RWPE2 (cell line): ENCODE measurements around the gene PLXND1.

Source experiments
- ATAC-seq: fragments of 200-7000 bp; cut with Tn5 transposase; 3 replicates; pipeline ENCODE4 v1.9.1; 2021; ENCODE audit warnings: low read depth
- DNase-seq: peaks from one replicate; pipeline ENCODE4 v3.0.0-alpha.2; 2020; ENCODE audit warnings: low spot score
- H3K27ac ChIP-seq: fragments of 450-650 bp; 2 replicates; pipeline ENCODE4 v1.5.1; 2017; ENCODE audit warnings: mild to moderate bottlenecking; ENCODE audit not compliant: poor library complexity, severe bottlenecking
- H3K27me3 ChIP-seq: fragments of 250-450 bp; sonication (Bioruptor Pico); 2 replicates; pipeline ENCODE4 v1.5.1; 2021; ENCODE audit warnings: mild to moderate bottlenecking, moderate library complexity; ENCODE audit not compliant: insufficient read depth, poor library complexity, severe bottlenecking
- H3K36me3 ChIP-seq: fragments of 250-450 bp; sonication (Bioruptor Pico); 2 replicates; pipeline ENCODE4 v1.5.1; 2020; ENCODE audit warnings: low read depth, mild to moderate bottlenecking, moderate library complexity
- H3K4me1 ChIP-seq: fragments of 250-450 bp; sonication (Bioruptor Pico); 2 replicates; pipeline ENCODE4 v1.5.1; 2021; ENCODE audit warnings: mild to moderate bottlenecking, moderate library complexity; ENCODE audit not compliant: insufficient read depth, poor library complexity, severe bottlenecking
- H3K4me3 ChIP-seq: fragments of 250-450 bp; sonication (Bioruptor Pico); 2 replicates; pipeline ENCODE4 v1.5.1; 2021; ENCODE audit warnings: mild to moderate bottlenecking, moderate library complexity; ENCODE audit not compliant: severe bottlenecking
- H3K9me3 ChIP-seq: fragments of 250-450 bp; sonication (Bioruptor Pico); 2 replicates; pipeline ENCODE4 v1.5.1; 2021; ENCODE audit warnings: mild to moderate bottlenecking, moderate library complexity; ENCODE audit not compliant: severe bottlenecking
- CTCF ChIP-seq: fragments of 450-650 bp; IDR thresholded peaks from one replicate; pipeline ENCODE4 v1.5.1; 2017; ENCODE audit warnings: mild to moderate bottlenecking, moderate library complexity; ENCODE audit not compliant: poor library complexity, severe bottlenecking

The PLXND1 gene

GRCh38 chr3:129603991-129604749 is 2.3 kb downstream of the PLXND1 start:
- peaks cover 16% of the 10 kb centered on the region for H3K27me3 ChIP-seq
- TF ChIP-seq CTCF: no peak
- H3K4me3 ChIP-seq: no peak overlapping the region
- H3K9me3 ChIP-seq: no peaks in the 10 kb centered on the region
- no peak for DNase-seq
- H3K36me3 ChIP-seq: no peaks in the 10 kb centered on the region
- no peak for ATAC-seq
- no peak overlapping the region for H3K27ac ChIP-seq
- H3K4me1 ChIP-seq: no peaks in the 10 kb centered on the region

- no peak overlapping the region for H3K27ac ChIP-seq
- H3K36me3 ChIP-seq: no peaks in the 10 kb centered on the region
- no peaks in the 10 kb centered on the region for H3K9me3 ChIP-seq
- ATAC-seq: no peak
- TF ChIP-seq CTCF: no peak
- peaks cover 16% of the 10 kb centered on the region for H3K27me3 ChIP-seq
- no peaks in the 10 kb centered on the region for H3K4me1 ChIP-seq
- no peak overlapping the region for H3K4me3 ChIP-seq
- no peak for DNase-seq
Observed at GRCh38 chr3:129603561-129603942, 2.9 kb downstream of the PLXND1 start.

- Histone ChIP-seq H3K27ac (no peak overlapping the region), H3K9me3 (no peaks in the 10 kb centered on the region), H3K36me3 (no peaks in the 10 kb centered on the region), H3K4me3 (no peak overlapping the region), H3K27me3 (peaks cover 16% of the 10 kb centered on the region), H3K4me1 (no peaks in the 10 kb centered on the region)
- peak; percentile 26 for ATAC-seq
- TF ChIP-seq CTCF: no peak
- no peak for DNase-seq
Observed at GRCh38 chr3:129602730-129603560, 3.5 kb downstream of the PLXND1 start.

GRCh38 chr3:129602309-129602708 is 4.2 kb downstream of the PLXND1 start:
- peaks cover 16% of the 10 kb centered on the region for H3K27me3 ChIP-seq
- no peaks in the 10 kb centered on the region for H3K4me1 ChIP-seq
- TF ChIP-seq CTCF: no peak
- no peaks in the 10 kb centered on the region for H3K9me3 ChIP-seq
- DNase-seq: no peak
- no peaks in the 10 kb centered on the region for H3K36me3 ChIP-seq
- H3K4me3 ChIP-seq: no peak overlapping the region
- ATAC-seq: no peak
- H3K27ac ChIP-seq: no peak overlapping the region
